Gastrocnemius medialis (tissue), 4 donors: Measurements from ENCODE around the gene ALB. TPM values are rescaled to one million over a fixed set of nuclear protein-coding genes. Genes with fewer than 3 reads are reported as not detected.

Experiments used
- ATAC-seq, 2 donors: fragments of 150-250 bp; one replicate each; pipeline ENCODE4 v1.9.1; 2016
- DNase-seq, 2 donors: peaks; one replicate each; pipeline ENCODE4 v3.0.0-alpha.2; 2019
- H3K27ac ChIP-seq, 4 donors: fragments of 200-600 bp; sonication (generic); 1 replicate in 1 of 4; 2 replicates in 3 of 4; pipeline ENCODE4 v1.5.1; 2016 to 2018; ENCODE audit warnings: mild to moderate bottlenecking in 2 of 4, moderate library complexity in 1 of 4
- H3K27me3 ChIP-seq, 3 donors: fragments of 200-600 bp; sonication (generic) in 2 of 3; 1 replicate in 1 of 3; 2 replicates in 2 of 3; pipeline versions ENCODE4 v1.5.1 to v1.6.0; 2016 to 2019; ENCODE audit warnings: mild to moderate bottlenecking in 1 of 3, moderate library complexity in 1 of 3
- H3K36me3 ChIP-seq, 2 donors: fragments of 200-600 bp; sonication (generic) in 1 of 2; one replicate each; pipeline ENCODE4 v1.5.1; 2017 to 2018
- H3K4me1 ChIP-seq, 2 donors: fragments of 200-600 bp; sonication (generic) in 1 of 2; one replicate each; pipeline ENCODE4 v1.5.1; 2016 to 2017; ENCODE audit warnings: mild to moderate bottlenecking in 2 of 2
- H3K4me3 ChIP-seq, 4 donors: fragments of 200-600 bp; sonication (generic) in 3 of 4; 1 replicate in 1 of 4; 2 replicates in 3 of 4; pipeline ENCODE4 v1.5.1; 2016 to 2019; ENCODE audit warnings: mild to moderate bottlenecking in 2 of 4
- H3K9me3 ChIP-seq, 3 donors: fragments of 200-600 bp; sonication (generic) in 2 of 3; 1 replicate in 1 of 3; 2 replicates in 2 of 3; pipeline ENCODE4 v1.5.1; 2016 to 2019
- POLR2A ChIP-seq, 2 donors: fragments of 450-650 bp; IDR thresholded peaks; one replicate each; pipeline ENCODE4 v1.6.1; 2017; ENCODE audit warnings: antibody characterized with exemption in 2 of 2, mild to moderate bottlenecking in 2 of 2, moderate library complexity in 2 of 2
- in situ Hi-C, 4 donors: fragments of 200-750 bp; cut with MboI; loops; one replicate each; pipeline versions ENCODE4 v1.15.0 to v1.8.0; 2017; ENCODE audit warnings: low sequenced_read_pairs in 4 of 4
- intact Hi-C: fragments of 100-400 bp; cut with DNase I; formaldehyde crosslinking; loops from one replicate; pipeline ENCODE4 v1.15.1; 2023; ENCODE audit warnings: low total_unique reads
- total RNA-seq, 4 donors: library from RNA; depleted of rRNA; stranded (reverse); fragments of >200 nt; gene quantifications; one replicate each; pipeline versions ENCODE4 v1.1.0 to v1.2.3, GENCODE V29; 2016
- TF ChIP-seq, protein P1 (sequence below), 5 experiments: fragments of 450-650 bp in 3 of 5; fragments of 200-600 bp in 2 of 5; sonication (generic) in 2 of 5; IDR thresholded peaks in 4 of 5; conservative IDR thresholded peaks in 1 of 5; 1 replicate in 4 of 5; 2 replicates in 1 of 5; pipeline ENCODE4 v1.5.1; 2016 to 2019; ENCODE audit warnings: antibody characterized with exemption in 5 of 5, mild to moderate bottlenecking in 3 of 5, moderate library complexity in 3 of 5

ALB gene
- total RNA-seq, 4 donors from 2014 or later: 67.3 to 166 TPM; not detected in 2

DNA sequence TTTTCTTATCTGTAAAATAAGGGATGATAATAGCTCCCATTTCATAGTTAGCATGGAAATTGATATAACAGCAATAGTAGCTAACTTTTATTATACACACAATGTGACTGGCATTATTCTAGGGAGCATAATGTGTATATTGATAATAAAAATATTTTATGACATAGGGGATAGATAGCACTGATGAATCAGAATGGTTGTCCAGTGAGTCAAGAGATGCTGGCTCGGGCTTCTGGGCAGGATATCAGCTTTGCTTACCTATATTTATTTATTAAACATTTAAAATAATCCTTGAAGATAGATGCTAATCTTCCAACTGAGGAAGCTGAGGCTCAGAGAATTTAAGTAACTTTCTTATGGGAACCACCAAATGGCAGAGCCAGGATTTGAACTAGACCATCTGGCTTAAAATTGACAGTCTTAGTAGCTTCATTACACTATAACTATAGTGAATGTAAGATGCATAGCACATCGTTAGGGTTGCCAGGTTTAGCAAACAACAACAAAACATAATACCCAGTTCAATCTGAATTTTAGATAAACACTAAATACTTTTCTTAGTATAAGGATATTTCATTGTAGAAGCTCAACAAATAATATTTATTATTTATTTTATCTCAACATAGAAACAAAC, 34.6 kb downstream of the ALB start:
- ATAC-seq: no peak
- Histone ChIP-seq H3K9me3 (no peaks in the 10 kb centered on the region), H3K27me3 (no peaks in the 10 kb centered on the region), H3K4me3 (no peak overlapping the region), H3K36me3 (no peaks in the 10 kb centered on the region), H3K4me1 (no peaks in the 10 kb centered on the region), H3K27ac (no peak overlapping the region)
- no peak for TF ChIP-seq POLR2A (IDR thresholded peaks at IDR 0.05)
- in situ Hi-C loops (no loop called here), intact Hi-C loops (no loop called here)
- DNase-seq: no peak

DNA sequence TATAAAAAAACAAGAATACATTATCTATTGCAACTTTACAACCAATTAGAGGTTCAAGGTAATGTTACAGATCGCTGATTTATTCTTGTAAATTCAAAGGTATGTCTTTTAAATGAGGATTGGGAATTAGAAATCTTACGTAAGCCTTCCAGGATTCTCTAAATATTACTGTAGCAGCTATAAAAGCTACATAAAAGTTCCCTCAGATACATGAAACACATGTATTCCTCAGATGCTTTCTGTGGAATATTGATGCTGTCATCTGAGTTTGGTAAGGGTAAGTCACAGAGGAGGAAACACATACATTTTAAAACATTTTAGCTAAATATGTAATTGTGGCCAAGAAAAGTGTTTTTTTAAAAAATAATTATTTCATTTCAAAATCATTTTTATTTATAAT, 35.4 kb downstream of the ALB start:
- intact Hi-C loops (no loop called here), in situ Hi-C loops (no loop called here)
- Histone ChIP-seq H3K4me3 (no peak overlapping the region), H3K36me3 (no peaks in the 10 kb centered on the region), H3K4me1 (no peaks in the 10 kb centered on the region), H3K9me3 (no peaks in the 10 kb centered on the region), H3K27ac (no peak overlapping the region), H3K27me3 (no peaks in the 10 kb centered on the region)
- DNase-seq (no peak), ATAC-seq (no peak)
- no peak for TF ChIP-seq POLR2A (IDR thresholded peaks at IDR 0.05)
- TF ChIP-seq, protein P1, sequence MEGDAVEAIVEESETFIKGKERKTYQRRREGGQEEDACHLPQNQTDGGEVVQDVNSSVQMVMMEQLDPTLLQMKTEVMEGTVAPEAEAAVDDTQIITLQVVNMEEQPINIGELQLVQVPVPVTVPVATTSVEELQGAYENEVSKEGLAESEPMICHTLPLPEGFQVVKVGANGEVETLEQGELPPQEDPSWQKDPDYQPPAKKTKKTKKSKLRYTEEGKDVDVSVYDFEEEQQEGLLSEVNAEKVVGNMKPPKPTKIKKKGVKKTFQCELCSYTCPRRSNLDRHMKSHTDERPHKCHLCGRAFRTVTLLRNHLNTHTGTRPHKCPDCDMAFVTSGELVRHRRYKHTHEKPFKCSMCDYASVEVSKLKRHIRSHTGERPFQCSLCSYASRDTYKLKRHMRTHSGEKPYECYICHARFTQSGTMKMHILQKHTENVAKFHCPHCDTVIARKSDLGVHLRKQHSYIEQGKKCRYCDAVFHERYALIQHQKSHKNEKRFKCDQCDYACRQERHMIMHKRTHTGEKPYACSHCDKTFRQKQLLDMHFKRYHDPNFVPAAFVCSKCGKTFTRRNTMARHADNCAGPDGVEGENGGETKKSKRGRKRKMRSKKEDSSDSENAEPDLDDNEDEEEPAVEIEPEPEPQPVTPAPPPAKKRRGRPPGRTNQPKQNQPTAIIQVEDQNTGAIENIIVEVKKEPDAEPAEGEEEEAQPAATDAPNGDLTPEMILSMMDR (IDR thresholded peaks at IDR 0.05 in 4 of 5, conservative IDR thresholded peaks at IDR 0.05 in 1 of 5): no peak

- H3K36me3 ChIP-seq: no peaks in the 10 kb centered on the region
- DNase-seq (no peak), ATAC-seq (no peak)
- H3K9me3 ChIP-seq: no peaks in the 10 kb centered on the region
- H3K27ac ChIP-seq: no peak overlapping the region
- no peak overlapping the region for H3K4me3 ChIP-seq
- in situ Hi-C loops: no loop called here
- H3K4me1 ChIP-seq: no peaks in the 10 kb centered on the region
- no peaks in the 10 kb centered on the region for H3K27me3 ChIP-seq
- intact Hi-C loops: no loop called here
- no peak for TF ChIP-seq POLR2A (IDR thresholded peaks at IDR 0.05)
- TF ChIP-seq, protein P1 (IDR thresholded peaks at IDR 0.05 in 4 of 5, conservative IDR thresholded peaks at IDR 0.05 in 1 of 5): no peak
Observed at GRCh38 chr4:73439991-73440390, 35.9 kb downstream of the ALB start.

- no peak overlapping the region for H3K4me3 ChIP-seq
- in situ Hi-C loops: no loop called here
- no peak for TF ChIP-seq POLR2A (IDR thresholded peaks at IDR 0.05)
- TF ChIP-seq, protein P1 (IDR thresholded peaks at IDR 0.05 in 4 of 5, conservative IDR thresholded peaks at IDR 0.05 in 1 of 5): no peak
- no peak overlapping the region for H3K27ac ChIP-seq
- ATAC-seq (no peak), DNase-seq (no peak)
- no peaks in the 10 kb centered on the region for H3K36me3 ChIP-seq
- H3K4me1 ChIP-seq: no peaks in the 10 kb centered on the region
- intact Hi-C loops: no loop called here
- no peaks in the 10 kb centered on the region for H3K27me3 ChIP-seq
- no peaks in the 10 kb centered on the region for H3K9me3 ChIP-seq
Observed at GRCh38 chr4:73440653-73441052, 36.6 kb downstream of the ALB start.

- Histone ChIP-seq H3K9me3 (no peaks in the 10 kb centered on the region), H3K36me3 (no peaks in the 10 kb centered on the region), H3K27me3 (no peaks in the 10 kb centered on the region), H3K4me3 (no peak overlapping the region), H3K4me1 (no peaks in the 10 kb centered on the region), H3K27ac (no peak overlapping the region)
- in situ Hi-C loops (no loop called here), intact Hi-C loops (no loop called here)
- no peak for ATAC-seq
- TF ChIP-seq, protein P1 (IDR thresholded peaks at IDR 0.05 in 4 of 5, conservative IDR thresholded peaks at IDR 0.05 in 1 of 5): no peak
- TF ChIP-seq POLR2A (IDR thresholded peaks at IDR 0.05): no peak
- DNase-seq: no peak
Observed at GRCh38 chr4:73442275-73442674, 38.2 kb downstream of the ALB start.
